T-helper 9 cell (primary cell): ENCODE data around the gene HDHD3.
"Not testable (repeated sequence)": the region's sequence is repeated elsewhere in the genome, so short reads cannot be mapped to it uniquely, and the experiment has no call there.

Experiments
- DNase-seq: peaks from one replicate; pipeline ENCODE4 v3.0.0-alpha.2; 2020

HDHD3 gene

DNA sequence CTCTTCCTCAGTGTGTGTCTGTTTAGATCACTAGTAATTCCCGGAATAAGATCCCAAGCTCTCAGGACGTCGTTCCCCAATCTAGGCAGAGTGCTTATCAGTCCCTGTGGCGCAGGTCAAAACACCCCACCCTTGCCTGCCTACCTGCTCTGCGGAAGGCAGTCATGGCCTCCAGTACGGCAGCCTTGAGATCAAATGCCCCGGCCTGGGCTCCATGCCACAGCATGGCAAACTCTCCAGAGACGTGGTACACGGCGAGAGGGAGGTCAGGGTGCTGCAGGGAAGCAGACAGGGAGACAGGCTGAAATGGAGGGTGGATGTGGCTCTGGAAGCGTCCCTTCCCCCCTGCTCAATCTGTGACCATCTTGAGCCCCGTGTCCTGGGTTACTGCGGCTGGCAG lies 12.0 kb upstream of the HDHD3 start:
- DNase-seq: no peak

- DNase-seq: no peak
Observed at GRCh38 chr9:113387560-113388230, 10.9 kb upstream of the HDHD3 start.

DNA sequence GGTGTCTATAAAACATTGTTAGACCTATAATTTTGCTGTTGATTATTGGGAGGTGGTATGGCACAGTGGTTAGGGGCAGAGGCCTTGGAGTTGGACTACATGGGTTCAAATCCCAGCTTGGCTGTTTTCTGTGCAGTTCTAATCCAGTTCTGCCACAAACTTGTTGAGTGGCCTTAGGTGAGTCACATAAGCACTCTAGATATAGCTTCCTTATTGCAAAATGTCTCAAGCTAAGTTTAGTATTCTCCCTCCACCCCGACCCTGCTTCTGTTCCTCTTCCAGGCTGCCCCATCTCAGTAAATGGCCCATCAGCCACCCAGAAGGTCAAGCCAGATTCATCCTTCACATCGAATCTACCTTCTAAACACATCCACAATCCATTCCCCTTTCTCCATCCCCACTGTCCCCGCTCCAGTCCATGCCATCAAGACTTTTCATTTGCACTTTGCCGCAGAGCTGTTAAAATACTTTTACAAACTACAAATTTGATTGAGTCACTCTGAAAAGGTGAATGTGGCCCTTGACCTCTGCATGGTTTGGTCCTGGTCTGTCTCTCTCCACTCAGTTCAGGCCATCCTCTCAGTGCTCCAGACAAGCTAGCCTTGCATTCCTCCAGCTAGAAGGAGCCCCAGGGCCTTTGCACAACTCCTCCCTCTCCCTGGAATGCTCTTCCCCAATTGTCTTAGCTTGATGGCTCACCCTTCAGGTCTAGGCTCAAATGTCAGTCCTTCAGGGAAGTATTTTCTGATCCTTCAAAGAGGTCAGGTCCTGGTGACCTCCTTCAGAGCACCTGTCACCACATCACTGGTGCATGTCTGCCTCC lies 10.0 kb upstream of the HDHD3 start:
- no peak for DNase-seq

DNA sequence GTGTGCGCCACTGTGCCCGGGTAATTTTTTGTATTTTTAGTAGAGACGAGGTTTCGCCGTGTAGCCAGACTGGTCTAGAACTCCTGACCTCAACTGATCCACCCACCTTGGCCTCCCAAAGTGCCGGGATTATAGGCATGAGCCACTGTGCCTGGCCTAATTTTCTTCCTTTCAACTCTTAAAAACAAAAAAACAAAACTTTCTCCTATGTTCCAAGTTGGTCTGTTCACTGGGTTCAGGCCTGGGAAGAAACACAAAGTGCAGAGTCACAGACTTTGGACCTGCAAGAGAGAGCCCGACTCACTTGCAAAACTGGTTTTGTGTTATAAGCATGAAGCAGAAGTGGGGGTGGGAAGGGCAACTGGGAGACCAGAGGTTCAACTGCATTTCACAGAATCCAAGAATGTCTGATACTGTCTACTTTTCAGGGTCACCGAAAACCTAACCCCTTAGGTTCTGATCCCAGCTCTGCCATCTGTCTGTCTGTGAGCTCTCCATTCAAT lies 5.2 kb upstream of the HDHD3 start:
- DNase-seq: no peak

GRCh38 chr9:113381441-113381840 lies 4.7 kb upstream of the HDHD3 start:
- DNase-seq: not testable (repeated sequence)

DNA sequence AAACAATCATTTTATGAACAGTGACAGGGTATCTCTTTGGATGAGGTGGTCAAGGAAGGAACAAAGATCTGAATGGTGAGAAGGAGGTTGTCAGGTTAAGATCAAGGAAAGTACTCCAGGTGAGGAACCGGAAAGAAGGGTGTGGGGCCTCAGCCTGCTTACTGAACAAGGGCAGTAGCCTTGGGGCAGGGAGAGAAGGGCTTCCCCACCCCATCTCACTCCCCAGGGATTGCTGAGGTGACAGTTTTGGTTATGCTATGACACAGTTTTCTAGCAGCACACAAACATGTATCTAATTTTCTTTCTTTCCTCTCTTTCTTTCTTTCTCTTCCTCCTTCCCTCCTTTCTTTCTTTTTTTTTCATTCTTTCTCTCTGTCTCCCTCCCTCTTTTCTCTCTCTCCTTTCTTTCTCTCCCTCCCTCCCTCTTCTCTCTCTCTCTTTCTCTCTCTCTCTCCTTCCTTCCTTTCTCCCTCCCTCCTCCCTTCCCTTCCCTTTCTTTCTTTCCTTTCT lies 4.1 kb upstream of the HDHD3 start:
- no peak for DNase-seq

GRCh38 chr9:113379829-113380210 lies 3.0 kb upstream of the HDHD3 start:
- DNase-seq: not testable (repeated sequence)

DNA sequence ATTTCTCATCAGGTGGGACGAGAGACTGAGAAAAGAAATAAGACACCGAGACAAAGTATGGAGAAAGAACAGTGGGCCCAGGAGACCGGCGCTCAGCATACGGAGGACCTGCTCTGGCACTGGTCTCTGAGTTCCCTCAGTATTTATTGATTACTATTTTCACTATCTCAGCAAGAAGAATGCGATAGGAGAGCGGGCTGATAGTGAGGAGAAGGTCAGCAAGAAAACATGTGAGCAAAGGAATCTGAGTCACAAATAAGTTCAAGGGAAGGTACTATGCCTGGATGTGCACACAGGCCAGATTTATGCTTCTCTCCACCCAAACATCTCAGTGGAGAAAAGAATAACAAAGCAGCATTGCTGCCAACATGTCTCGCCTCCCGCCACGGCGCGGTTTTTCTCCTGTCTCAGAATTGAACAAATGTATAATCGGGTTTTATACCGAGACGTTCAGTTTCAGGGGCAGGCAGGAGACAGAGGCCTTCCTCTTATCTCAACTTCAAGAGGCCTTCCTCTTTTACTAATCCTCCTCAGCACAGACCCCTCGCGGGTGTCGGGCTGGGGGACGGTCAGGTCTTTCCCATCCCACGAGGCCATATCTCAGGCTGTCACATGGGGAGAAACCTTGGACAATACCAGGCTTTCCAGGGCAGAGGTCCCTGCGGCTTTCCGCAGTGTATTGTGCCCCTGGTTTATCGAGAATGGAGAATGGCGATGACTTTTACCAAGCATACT lies 2.5 kb upstream of the HDHD3 start:
- not testable (repeated sequence) for DNase-seq

DNA sequence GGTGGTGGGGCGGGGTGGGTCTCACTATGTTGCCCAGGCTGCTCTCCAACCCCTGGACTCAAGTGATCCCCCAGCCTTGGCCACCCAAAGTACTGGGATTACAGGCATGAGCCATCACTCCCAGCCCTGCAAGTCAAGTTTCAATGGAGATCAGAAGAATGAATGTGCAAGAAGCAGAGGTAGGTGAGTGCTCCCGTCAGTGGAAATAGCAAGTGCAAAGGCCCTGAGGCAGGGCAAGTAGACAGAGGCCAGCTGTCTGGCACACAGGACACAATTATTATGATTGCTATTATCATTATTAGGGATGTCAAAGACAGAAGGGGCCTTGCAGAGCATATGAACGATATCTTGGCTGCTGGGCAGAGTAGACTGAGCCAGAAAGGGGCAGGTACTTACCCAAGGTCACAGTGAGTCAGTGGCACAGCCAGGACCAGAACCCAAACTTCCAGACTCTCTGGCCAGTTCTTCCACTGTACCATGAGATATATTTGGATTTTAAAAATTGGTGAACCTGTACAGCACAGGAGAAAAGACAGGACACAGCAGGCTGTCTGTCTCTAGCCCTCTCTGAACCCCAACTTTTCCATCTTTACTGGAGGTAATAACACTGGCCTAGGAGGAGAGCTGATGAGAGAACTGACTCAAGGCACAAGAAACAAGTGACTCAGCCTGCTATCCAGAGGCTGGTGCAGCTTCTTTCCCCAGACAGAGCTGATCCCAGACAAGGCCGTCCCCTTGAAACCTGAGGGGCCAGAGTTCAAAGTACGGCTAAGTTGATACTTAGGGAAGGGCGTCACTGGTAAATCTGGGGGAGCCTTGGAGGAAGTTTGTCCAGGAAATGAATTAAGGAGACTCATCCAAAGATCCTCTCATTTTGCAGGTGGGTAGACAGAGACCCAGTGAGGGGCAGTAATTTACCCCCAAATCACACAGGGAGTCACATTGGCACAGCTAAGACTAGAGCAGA lies 1.4 kb downstream of the HDHD3 start:
- DNase-seq: no peak

- no peak for DNase-seq
Observed at GRCh38 chr9:113373676-113374392, 3.0 kb downstream of the HDHD3 start.

GRCh38 chr9:113373256-113373655 lies 3.5 kb downstream of the HDHD3 start:
- no peak for DNase-seq

GRCh38 chr9:113372059-113372458 lies 4.7 kb downstream of the HDHD3 start:
- DNase-seq: no peak

DNA sequence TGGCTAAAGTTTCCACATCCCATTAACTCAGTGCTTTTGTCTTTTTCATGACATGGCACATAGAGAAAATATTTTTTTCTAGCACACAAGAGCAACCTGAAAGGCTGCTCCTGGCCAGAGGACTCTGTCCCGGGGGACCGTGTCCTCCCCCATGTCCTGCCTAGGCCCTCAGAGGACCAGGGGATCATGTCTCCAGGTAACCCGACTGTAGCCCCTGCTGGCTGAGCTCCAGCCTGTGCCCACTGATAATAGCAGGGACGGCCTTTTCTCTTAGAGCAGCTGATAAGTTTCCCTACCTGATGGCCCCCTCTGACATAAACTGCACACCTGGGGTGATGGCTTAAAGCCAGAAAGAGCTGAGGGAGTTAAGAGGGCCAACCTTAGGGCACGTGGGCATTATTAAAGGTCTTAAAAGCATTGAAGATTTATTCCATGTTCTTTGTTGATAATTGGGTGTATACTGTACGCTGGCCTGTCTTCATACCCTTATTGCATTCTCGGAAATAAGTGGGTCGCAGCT lies 5.9 kb downstream of the HDHD3 start:
- DNase-seq: no peak

GRCh38 chr9:113369855-113370140 lies 7.0 kb downstream of the HDHD3 start:
- DNase-seq: no peak

DNA sequence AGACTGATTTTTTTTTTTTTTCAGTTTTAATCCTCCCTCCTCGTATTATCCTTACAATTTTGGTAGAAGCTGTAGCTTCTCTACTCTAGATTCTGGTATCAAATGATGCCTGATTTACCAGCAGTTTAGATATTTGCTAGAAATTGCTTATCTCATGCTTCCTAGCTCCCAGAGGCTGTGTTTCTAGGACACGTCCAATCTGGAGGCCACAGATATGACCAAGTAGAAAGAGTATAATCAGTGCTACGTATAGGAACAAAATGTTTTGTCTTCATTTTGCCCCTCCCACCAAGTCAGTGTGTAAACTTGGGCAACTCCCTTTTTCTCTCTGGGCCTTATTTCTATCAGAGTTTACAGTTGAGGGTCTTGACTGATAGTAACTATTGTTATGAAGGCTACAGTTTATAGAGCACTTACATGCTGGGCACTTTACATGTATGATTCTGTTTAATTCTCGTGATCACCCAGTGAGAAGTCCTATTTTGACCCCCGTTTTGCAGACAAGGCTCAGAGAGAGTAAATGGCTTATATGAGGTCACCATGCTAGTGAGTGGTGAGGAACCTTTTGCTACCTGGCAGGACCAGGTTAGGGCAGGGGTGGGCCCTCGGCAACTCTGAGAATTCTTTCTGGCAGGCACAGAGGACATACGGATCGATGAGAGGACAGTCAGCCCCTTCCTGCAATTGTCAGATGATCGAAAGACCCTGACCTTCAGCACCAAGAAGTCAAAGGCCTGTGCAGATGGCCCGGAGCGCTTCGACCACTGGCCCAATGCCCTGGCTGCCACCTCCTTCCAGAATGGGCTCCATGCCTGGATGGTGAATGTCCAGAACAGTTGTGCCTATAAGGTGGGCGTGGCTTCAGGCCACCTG lies 7.6 kb downstream of the HDHD3 start:
- no peak for DNase-seq

GRCh38 chr9:113368348-113368981 lies 8.3 kb downstream of the HDHD3 start:
- DNase-seq: no peak

DNA sequence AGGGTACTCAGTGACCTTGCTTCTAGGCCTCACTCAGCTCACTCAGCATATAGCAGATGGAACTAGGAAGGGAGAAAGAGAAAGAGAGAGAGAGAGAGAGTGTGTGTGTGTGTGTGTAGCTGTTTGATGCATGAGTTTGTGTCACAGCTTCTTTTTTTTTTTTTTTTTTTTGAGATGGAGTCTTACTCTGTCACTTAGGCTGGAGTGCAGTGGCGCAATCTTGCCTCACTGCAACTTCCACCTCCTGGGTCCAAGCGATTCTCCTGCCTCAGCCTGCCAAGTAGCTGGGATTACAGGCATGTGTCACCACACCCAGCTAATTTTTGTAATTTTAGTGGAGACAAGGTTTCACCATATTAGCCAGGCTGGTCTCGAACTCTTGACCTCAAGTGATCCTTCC lies 11.1 kb downstream of the HDHD3 start:
- not testable (repeated sequence) for DNase-seq

DNA sequence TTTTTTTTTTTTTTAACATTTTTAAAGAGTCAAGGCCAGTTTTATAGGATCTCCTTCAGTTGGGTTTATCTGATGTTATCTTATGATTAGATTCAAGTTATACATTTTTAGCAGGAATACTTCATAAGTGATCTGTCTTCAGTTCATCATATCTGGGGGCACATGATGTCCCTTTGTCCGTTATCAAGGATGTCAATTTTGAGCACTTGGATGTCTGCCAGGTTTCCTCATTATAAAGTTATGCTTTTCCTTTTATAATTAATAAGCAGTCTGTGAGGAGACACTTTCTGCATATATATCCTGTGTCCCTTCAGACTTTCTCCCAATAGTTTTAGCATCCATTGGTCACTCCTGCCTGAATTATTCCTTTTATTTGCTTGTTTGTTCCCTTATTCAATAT lies 11.8 kb downstream of the HDHD3 start:
- DNase-seq: no peak

- no peak for DNase-seq
Observed at GRCh38 chr9:113363336-113363735, 13.4 kb downstream of the HDHD3 start.
